SIG-M5 treated with dmso at 0.1 percent for 504 hours (cell line): ENCODE data around the gene ETS2.

Experiments
- DNase-seq: peaks from one replicate; lab custom pipeline; 2025; ENCODE audit not compliant: unreplicated experiment; lab: John Stamatoyannopoulos, UW

The ETS2 gene

GRCh38 chr21:38805328-38806152, at the start of gene ETS2:
Gene ETS2 (plus strand): TSS chr21:38805929. CDS start chr21:38810035, 4,106 bp downstream.
- DNase-seq, result peak; percentile 94

GRCh38 chr21:38756746-38757145, 49.0 kb upstream of the ETS2 start:
- DNase-seq, result no peak

- DNase-seq, result peak; percentile 14
These were observed 47.1 kb upstream of the ETS2 start for GRCh38 chr21:38758501-38759214.

GRCh38 chr21:38759413-38759812, 46.3 kb upstream of the ETS2 start:
- DNase-seq, result no peak

- no peak for DNase-seq
These were observed 45.5 kb upstream of the ETS2 start for GRCh38 chr21:38760017-38760761.

- no peak for DNase-seq
These were observed 45.0 kb upstream of the ETS2 start for GRCh38 chr21:38760762-38761155.

GRCh38 chr21:38761531-38761930, 44.2 kb upstream of the ETS2 start:
- DNase-seq, result peak; percentile 23

GRCh38 chr21:38765056-38765455, 40.7 kb upstream of the ETS2 start:
- no peak for DNase-seq

GRCh38 chr21:38766987-38767722, 38.6 kb upstream of the ETS2 start:
- peak; percentile 62 for DNase-seq

GRCh38 chr21:38768471-38769063, 37.2 kb upstream of the ETS2 start:
- no peak for DNase-seq

GRCh38 chr21:38769191-38769780, 36.4 kb upstream of the ETS2 start:
- DNase-seq, result no peak

- DNase-seq, result no peak
These were observed 35.1 kb upstream of the ETS2 start for GRCh38 chr21:38770660-38771059.

GRCh38 chr21:38771536-38771935, 34.2 kb upstream of the ETS2 start:
- DNase-seq, result no peak

GRCh38 chr21:38772646-38773045, 33.1 kb upstream of the ETS2 start:
- no peak for DNase-seq

GRCh38 chr21:38773099-38774061, 32.3 kb upstream of the ETS2 start:
- DNase-seq, result no peak

- DNase-seq, result no peak
These were observed 31.6 kb upstream of the ETS2 start for GRCh38 chr21:38774152-38774551.

GRCh38 chr21:38774586-38775285, 31.0 kb upstream of the ETS2 start:
- DNase-seq, result no peak

- no peak for DNase-seq
These were observed 30.0 kb upstream of the ETS2 start for GRCh38 chr21:38775733-38776132.
